GM03348 (cell line): Measurements from ENCODE around the gene CASTOR2.
"Not testable (repeated sequence)": the region's sequence is repeated elsewhere in the genome, so short reads cannot be mapped to it uniquely, and the experiment has no call there.

ENCODE experiments used
- DNase-seq: peaks from one replicate; pipeline ENCODE4 v3.0.0; 2012; ENCODE audit warnings: low spot score

CASTOR2 gene

DNA sequence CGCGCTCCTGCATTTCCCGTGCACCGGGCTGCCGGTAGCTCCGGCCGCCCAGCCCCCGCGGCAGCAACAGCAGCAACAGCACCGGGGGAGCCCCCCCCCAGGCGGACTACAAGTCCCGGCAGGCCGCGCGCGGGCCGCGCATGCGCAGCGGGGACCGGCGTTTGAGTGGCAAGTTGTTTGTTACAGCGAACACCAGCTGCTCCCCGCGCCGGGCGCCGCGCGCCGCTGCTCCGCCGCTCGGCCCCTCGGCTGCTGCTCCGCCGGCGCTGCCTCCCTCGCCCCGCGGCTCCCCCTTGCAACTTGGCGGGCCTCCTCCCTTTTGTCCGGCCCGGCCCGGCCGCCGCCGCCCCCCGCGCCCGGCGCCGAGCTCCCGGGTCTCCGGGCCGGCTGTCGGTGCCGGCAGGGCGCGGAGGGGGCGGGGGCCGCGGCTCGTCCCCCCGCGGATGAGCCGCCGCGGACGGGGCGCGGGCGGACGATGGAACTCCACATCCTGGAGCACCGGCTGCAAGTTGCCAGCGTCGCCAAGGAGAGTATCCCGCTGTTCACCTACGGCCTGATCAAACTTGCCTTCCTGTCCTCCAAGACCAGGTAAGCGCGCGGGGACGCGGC, at the start of gene CASTOR2:
TSS of gene CASTOR2 (plus strand) at position 195 of the 609 bp plus-strand sequence. CDS start at position 476, 281 bp downstream.
- DNase-seq = not testable (repeated sequence)

DNA sequence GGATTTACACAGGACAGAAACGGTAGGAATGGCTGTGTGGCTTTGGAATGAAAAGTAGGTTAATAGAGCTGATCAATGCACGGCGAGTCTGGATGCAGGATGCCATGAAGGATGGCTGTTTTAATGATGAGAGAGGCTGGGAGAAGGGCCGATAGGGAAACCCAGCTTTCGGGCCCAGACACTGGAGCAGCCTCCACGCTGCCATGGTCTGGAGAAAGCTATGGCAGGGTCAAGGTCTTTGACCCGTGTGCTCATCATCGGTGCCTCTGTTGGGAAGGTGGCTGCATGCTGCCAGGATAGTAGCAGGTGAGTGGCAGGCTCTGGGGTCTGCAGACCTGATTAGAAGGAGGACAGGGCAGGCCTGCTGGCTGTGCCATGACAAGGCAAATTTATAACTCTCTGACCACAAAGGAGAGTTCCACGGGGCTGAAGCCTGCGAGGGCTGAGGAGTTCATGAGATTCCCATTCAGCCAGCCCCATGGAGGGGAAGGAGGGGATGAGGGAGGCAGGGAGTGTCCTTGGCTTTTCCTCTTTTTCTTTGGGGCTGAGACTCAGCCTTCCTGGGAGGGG, 42.1 kb upstream of the CASTOR2 start:
- not testable (repeated sequence) for DNase-seq

DNA sequence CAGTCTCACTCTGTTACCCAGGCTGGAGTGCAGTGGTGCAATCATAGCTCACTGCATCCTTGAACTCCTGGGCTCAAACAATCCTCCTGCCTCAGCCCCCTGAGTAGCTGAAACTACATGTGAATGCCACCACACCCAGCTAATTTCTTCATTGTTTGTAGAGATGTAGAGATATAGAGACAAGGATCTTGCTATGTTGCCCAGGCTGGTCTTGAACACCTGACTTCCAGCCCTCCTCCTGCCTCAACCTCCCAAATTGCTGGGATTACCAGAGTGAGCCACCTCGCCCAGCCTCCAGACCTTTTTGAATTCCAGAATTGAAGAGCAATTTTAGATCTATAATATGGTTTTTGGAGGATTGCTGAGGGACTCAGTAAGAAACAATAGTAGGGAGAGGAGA, 40.9 kb upstream of the CASTOR2 start:
- not testable (repeated sequence) for DNase-seq

- DNase-seq = not testable (repeated sequence)
Measured at GRCh38 chr7:74926968-74927367, 37.5 kb upstream of the CASTOR2 start.

GRCh38 chr7:74931563-74932328, 32.8 kb upstream of the CASTOR2 start:
- not testable (repeated sequence) for DNase-seq

- not testable (repeated sequence) for DNase-seq
Measured at GRCh38 chr7:74939429-74939828, 25.1 kb upstream of the CASTOR2 start.

GRCh38 chr7:74941302-74942069, 23.0 kb upstream of the CASTOR2 start:
- not testable (repeated sequence) for DNase-seq

DNA sequence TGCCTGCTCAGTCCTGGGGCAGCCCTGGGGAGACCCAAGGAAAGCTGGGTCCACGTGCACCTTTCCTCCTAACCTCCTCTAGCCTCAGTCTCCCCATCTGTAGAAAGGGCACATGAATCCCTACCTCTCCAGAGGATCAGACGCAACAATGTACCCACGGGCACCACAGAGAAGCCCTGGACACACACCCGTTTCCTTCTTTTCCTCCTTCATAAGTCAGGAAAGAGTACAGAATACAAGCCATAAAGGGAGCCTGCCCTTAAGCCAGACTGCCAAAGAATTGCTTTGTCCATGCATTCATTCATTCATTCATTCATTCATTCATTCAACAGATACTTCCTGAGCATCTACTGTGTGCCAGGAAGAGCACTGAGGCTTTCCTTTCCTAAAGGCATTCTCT, 20.6 kb upstream of the CASTOR2 start:
- DNase-seq = not testable (repeated sequence)

DNA sequence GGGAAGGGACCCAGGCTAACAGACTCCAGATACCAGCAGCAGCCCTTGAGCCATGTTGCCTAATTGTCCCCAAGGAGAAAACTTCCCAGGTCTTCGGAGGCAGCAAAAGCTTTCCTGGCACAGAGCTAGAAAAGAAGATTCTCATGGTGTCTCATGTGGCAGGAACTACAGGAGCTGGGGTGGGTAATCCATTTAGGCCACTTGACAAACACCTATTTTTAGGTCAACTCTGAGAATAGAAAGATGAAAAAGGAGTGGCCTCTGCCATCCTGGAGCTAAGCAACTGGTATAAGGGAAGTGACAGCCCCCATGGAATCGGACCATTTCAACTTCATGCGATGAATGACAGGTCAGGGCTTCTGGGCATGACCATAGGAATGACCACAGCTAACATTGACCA, 16.8 kb upstream of the CASTOR2 start:
- DNase-seq = not testable (repeated sequence)

- DNase-seq = not testable (repeated sequence)
Measured at GRCh38 chr7:74953774-74954173, 10.7 kb upstream of the CASTOR2 start.

GRCh38 chr7:74958328-74958727, 6.2 kb upstream of the CASTOR2 start:
- not testable (repeated sequence) for DNase-seq

- DNase-seq = not testable (repeated sequence)
Measured at GRCh38 chr7:74963704-74964510, 598 bp upstream of the CASTOR2 start.

DNA sequence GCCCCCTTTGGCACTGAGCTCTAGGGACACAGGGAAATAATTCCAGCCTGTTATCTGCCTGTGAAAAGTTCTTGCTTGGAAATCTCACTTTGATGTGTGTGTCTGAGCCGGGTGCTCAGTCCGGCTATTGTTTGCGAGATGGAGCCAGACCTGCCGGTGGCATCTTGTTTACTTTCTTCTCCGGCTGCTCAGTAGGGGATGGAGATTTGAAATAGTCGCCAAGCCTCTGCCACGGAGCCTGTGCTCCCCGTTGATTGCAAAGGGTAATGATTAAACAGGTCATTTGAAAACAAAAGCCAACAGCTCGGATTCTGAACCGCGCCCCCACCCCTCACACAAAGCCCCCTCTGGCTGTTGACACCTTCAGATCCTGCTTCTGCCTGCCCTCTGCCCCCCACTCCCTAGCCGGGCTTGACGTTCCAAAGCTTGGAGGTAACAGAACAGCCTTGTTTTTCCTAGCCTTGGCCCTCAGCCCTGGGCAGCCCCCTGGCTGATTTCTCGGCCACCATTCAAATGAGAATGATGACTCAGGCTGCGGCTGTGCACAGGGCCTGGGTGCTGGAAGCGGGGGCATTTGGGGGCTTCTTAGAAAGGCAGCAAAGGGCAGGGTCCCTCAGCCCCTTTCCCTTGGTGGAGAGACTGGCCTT, 1.8 kb downstream of the CASTOR2 start:
- not testable (repeated sequence) for DNase-seq

GRCh38 chr7:74966909-74967308, 2.4 kb downstream of the CASTOR2 start:
- not testable (repeated sequence) for DNase-seq

DNA sequence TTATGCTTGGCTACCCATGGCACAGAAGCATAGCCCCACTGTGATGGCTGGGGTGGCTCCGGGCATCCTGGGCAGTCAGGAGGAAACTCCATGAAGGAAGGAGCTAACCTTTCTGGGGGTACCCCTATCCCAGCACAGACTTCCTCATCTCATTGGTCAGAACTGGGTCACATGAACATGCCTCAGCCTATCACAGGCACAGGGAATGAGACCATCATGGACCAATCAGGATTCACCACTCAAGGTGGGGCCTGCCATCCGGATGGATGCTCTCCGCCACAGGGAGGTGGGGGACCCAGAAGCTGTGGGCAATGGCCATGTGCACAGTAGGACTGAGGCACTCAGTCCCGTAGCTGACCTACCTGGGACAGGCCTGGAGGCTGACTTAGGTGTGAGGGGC, 6.9 kb downstream of the CASTOR2 start:
- DNase-seq = not testable (repeated sequence)

DNA sequence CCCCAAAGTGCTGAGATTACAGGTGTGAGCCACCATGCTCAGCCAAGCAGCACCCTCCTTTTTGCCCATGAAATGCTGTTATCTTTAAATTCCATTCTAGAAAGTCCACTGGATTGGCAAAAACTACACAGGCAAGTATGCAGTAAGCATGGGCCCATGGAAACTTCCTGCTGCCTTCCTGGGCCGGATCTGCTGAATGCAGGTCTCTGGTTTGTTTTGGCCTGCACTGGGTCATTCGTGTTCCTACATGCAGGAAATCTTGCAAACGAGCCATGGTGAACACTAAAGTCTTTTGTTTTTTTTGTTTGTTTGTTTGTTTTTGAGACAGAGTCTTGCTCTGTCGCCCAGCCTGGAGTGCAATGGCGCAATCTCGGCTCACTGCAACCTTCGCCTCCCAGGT, 7.9 kb downstream of the CASTOR2 start:
- not testable (repeated sequence) for DNase-seq

GRCh38 chr7:74975959-74976358, 11.5 kb downstream of the CASTOR2 start:
- DNase-seq = not testable (repeated sequence)

GRCh38 chr7:74977523-74977922, 13.0 kb downstream of the CASTOR2 start:
- DNase-seq = not testable (repeated sequence)

- not testable (repeated sequence) for DNase-seq
Measured at GRCh38 chr7:74988436-74988835, 23.9 kb downstream of the CASTOR2 start.

GRCh38 chr7:74993121-74993520, 28.6 kb downstream of the CASTOR2 start:
- DNase-seq = no peak
